H9 (cell line): ENCODE results near the gene NCAM1. TPM values are rescaled to one million over a fixed set of nuclear protein-coding genes. Genes with fewer than 3 reads are reported as not detected.
A peak's percentile ranks its signal among the peaks of the same experiment; 100 is the strongest.

ENCODE experiments used
- DNase-seq: peaks from one replicate; pipeline ENCODE4 v3.0.0-alpha.2; 2017
- H2AFZ ChIP-seq: one replicate; pipeline ENCODE4 v1.6.1; 2013; ENCODE audit warnings: mild to moderate bottlenecking, low read length, control low read depth, moderate library complexity
- H2AK5ac ChIP-seq: 2 replicates; pipeline ENCODE4 v1.6.1; 2013; ENCODE audit warnings: low read length, control low read depth, mixed read lengths; ENCODE audit not compliant: insufficient read length
- H2BK120ac ChIP-seq: one replicate; pipeline ENCODE4 v1.6.1; 2013; ENCODE audit warnings: low read depth, mild to moderate bottlenecking, low read length, control low read depth, inconsistent platforms; ENCODE audit not compliant: poor library complexity, severe bottlenecking
- H2BK12ac ChIP-seq: 2 replicates; pipeline ENCODE4 v1.6.1; 2013; ENCODE audit warnings: low read length, control low read depth, mixed read lengths, low read depth; ENCODE audit not compliant: insufficient read length
- H2BK15ac ChIP-seq: 2 replicates; pipeline ENCODE4 v1.6.1; 2013; ENCODE audit warnings: low read depth, low read length, control low read depth
- H2BK20ac ChIP-seq: one replicate; pipeline ENCODE4 v1.6.1; 2013; ENCODE audit warnings: low read depth, mild to moderate bottlenecking, low read length, control low read depth, inconsistent platforms; ENCODE audit not compliant: poor library complexity, severe bottlenecking
- H2BK5ac ChIP-seq: 2 replicates; pipeline ENCODE4 v1.6.1; 2013; ENCODE audit warnings: low read length, control low read depth, mixed read lengths; ENCODE audit not compliant: insufficient read length
- H3K14ac ChIP-seq: 2 replicates; pipeline ENCODE4 v1.6.1; 2013; ENCODE audit warnings: low read length, control low read depth; ENCODE audit not compliant: insufficient read depth
- H3K18ac ChIP-seq: 2 replicates; pipeline ENCODE4 v1.6.1; 2013; ENCODE audit warnings: low read depth, mild to moderate bottlenecking, mixed read lengths, low read length, control low read depth; ENCODE audit not compliant: insufficient read length
- H3K23ac ChIP-seq: 2 replicates; pipeline ENCODE4 v1.6.1; 2013; ENCODE audit warnings: low read length, control low read depth, mixed read lengths, low read depth; ENCODE audit not compliant: insufficient read length
- H3K23me2 ChIP-seq: 2 replicates; pipeline ENCODE4 v1.6.1; 2013; ENCODE audit warnings: low read depth, mild to moderate bottlenecking, mixed read lengths, low read length, control low read depth; ENCODE audit not compliant: insufficient read length, poor library complexity, severe bottlenecking
- H3K27ac ChIP-seq: 2 replicates; pipeline ENCODE4 v1.5.1; 2013; ENCODE audit warnings: low read length, control low read depth, mixed read lengths, low read depth; ENCODE audit not compliant: insufficient read length
- H3K27me3 ChIP-seq: 2 replicates; pipeline ENCODE4 v1.6.1; 2013; ENCODE audit warnings: low read length, control low read depth, inconsistent platforms; ENCODE audit not compliant: insufficient read depth
- H3K4ac ChIP-seq: 2 replicates; pipeline ENCODE4 v1.6.1; 2013; ENCODE audit warnings: low read depth, mild to moderate bottlenecking, control low read depth, inconsistent platforms, low read length, moderate library complexity
- H3K4me1 ChIP-seq: 2 replicates; pipeline ENCODE4 v1.6.1; 2013; ENCODE audit warnings: low read length, control low read depth, inconsistent platforms; ENCODE audit not compliant: insufficient read depth
- H3K4me2 ChIP-seq: 2 replicates; pipeline ENCODE4 v1.6.1; 2013; ENCODE audit warnings: low read length, control low read depth, mixed read lengths; ENCODE audit not compliant: insufficient read length, insufficient read depth
- H3K56ac ChIP-seq: 2 replicates; pipeline ENCODE4 v1.6.1; 2013; ENCODE audit warnings: low read depth, mild to moderate bottlenecking, mixed read lengths, low read length, control low read depth; ENCODE audit not compliant: insufficient read length
- H3K79me1 ChIP-seq: 2 replicates; pipeline ENCODE4 v1.6.1; 2013; ENCODE audit warnings: low read depth, mild to moderate bottlenecking, moderate library complexity, low read length, control low read depth, inconsistent platforms; ENCODE audit not compliant: insufficient read depth, poor library complexity, severe bottlenecking
- H3K79me2 ChIP-seq: 2 replicates; pipeline ENCODE4 v1.6.1; 2013; ENCODE audit warnings: low read length, control low read depth, inconsistent platforms; ENCODE audit not compliant: insufficient read depth
- H3K9ac ChIP-seq: 2 replicates; pipeline ENCODE4 v1.6.1; 2013; ENCODE audit warnings: low read length, control low read depth, mixed read lengths; ENCODE audit not compliant: insufficient read length; ENCODE audit errors: extremely low read depth
- H3K9me3 ChIP-seq: one replicate; pipeline ENCODE4 v1.6.1; 2013; ENCODE audit warnings: low read depth, low read length, inconsistent platforms; ENCODE audit not compliant: control insufficient read depth
- H3T11ph ChIP-seq: one replicate; pipeline ENCODE4 v1.6.1; 2013; ENCODE audit warnings: mild to moderate bottlenecking, low read length, control low read depth, inconsistent platforms
- H4K20me1 ChIP-seq: one replicate; pipeline ENCODE4 v1.6.1; 2013; ENCODE audit not compliant: control insufficient read depth, insufficient read length, insufficient read depth
- H4K5ac ChIP-seq: 2 replicates; pipeline ENCODE4 v1.6.1; 2013; ENCODE audit warnings: low read depth, mild to moderate bottlenecking, mixed read lengths, low read length, control low read depth; ENCODE audit not compliant: insufficient read length
- H4K8ac ChIP-seq: replicated peaks from 2 replicates; pipeline ENCODE4 v1.6.1; 2013; ENCODE audit warnings: low read length, control low read depth, mixed read lengths, low read depth; ENCODE audit not compliant: insufficient read length
- H4K91ac ChIP-seq: 2 replicates; pipeline ENCODE4 v1.6.1; 2013; ENCODE audit warnings: low read depth, mild to moderate bottlenecking, moderate library complexity, mixed read lengths, low read length, control low read depth; ENCODE audit not compliant: insufficient read length
- H3K27ac Mint-ChIP-seq, 3 experiments: 2 replicates in 2 of 3; 3 replicates in 1 of 3; pipeline ENCODE4 v1.8.0; 2020 to 2021; ENCODE audit warnings: mixed read lengths in 3 of 3, mild to moderate bottlenecking in 1 of 3, moderate library complexity in 1 of 3
- H3K27me3 Mint-ChIP-seq: 2 replicates; pipeline ENCODE4 v1.8.0; 2021; ENCODE audit warnings: low read depth, mild to moderate bottlenecking, moderate library complexity, mixed read lengths
- H3K36me3 Mint-ChIP-seq, 3 experiments: 2 replicates in 2 of 3; 3 replicates in 1 of 3; pipeline ENCODE4 v1.8.0; 2020 to 2021; ENCODE audit warnings: low read depth in 3 of 3, mixed read lengths in 3 of 3; ENCODE audit not compliant: insufficient read depth in 1 of 3
- H3K4me1 Mint-ChIP-seq, 2 experiments: 2 replicates each; pipeline ENCODE4 v1.8.0; 2020; ENCODE audit warnings: mixed read lengths in 2 of 2
- H3K4me3 Mint-ChIP-seq, 2 experiments: 2 replicates in 1 of 2; 3 replicates in 1 of 2; pipeline ENCODE4 v1.8.0; 2020 to 2021; ENCODE audit warnings: mild to moderate bottlenecking in 2 of 2, mixed read lengths in 2 of 2, moderate library complexity in 1 of 2
- H3K9me3 Mint-ChIP-seq, 2 experiments: 2 replicates in 1 of 2; 3 replicates in 1 of 2; pipeline ENCODE4 v1.8.0; 2020; ENCODE audit warnings: mild to moderate bottlenecking in 2 of 2, mixed read lengths in 2 of 2, moderate library complexity in 1 of 2
- CTCF ChIP-seq: fragments of 200-600 bp; sonication (generic); conservative IDR thresholded peaks from 3 replicates; pipeline ENCODE4 v1.8.0; 2021; ENCODE audit warnings: antibody characterized with exemption, mild to moderate bottlenecking
- WGBS: extraction: QIAGEN DNeasy Blood & Tissue Kit; methylation state at CpG from one replicate; pipeline ENCODE4 v1.1.7; 2013; ENCODE audit warnings: missing lambda C conversion rate, low lambda C conversion rate, mixed read lengths; ENCODE audit not compliant: insufficient read length; ENCODE audit errors: extremely low coverage; 5-methylcytosine and 5-hydroxymethylcytosine counted together
- total RNA-seq: library from RNA; stranded (reverse); gene quantifications from 2 replicates; pipeline ENCODE4 v1.2.1, GENCODE V29; 2021

NCAM1 gene
- total RNA-seq, 1 experiment from 2014 or later = 2.5 TPM

GRCh38 chr11:113177671-113178070 lies 216.5 kb downstream of the NCAM1 start:
- no peaks in the 10 kb centered on the region for H3K9me3 ChIP-seq
- Mint-ChIP-seq H3K36me3 (no peaks in the 10 kb centered on the region), H3K27ac (peak overlapping the region in 1 of 3 experiments; percentile 54; a peak in 2 of 7 replicates), H3K27me3 (no peaks in the 10 kb centered on the region), H3K9me3 (no peaks in the 10 kb centered on the region), H3K4me3 (no peak overlapping the region), H3K4me1 (peaks cover 22 to 34% of the 10 kb centered on the region in 2 experiments)
- H3K56ac ChIP-seq = no peak overlapping the region
- H4K91ac ChIP-seq = no peak overlapping the region
- H3K23ac ChIP-seq = no peak overlapping the region
- no peak overlapping the region for H2BK15ac ChIP-seq
- DNase-seq = no peak
- no peak overlapping the region for H3K4ac ChIP-seq
- H3K27me3 ChIP-seq = no peaks in the 10 kb centered on the region
- H3K9ac ChIP-seq = peak overlapping the region; percentile 24
- H4K5ac ChIP-seq = no peak overlapping the region
- no peaks in the 10 kb centered on the region for H3K79me2 ChIP-seq
- H2AFZ ChIP-seq = no peak overlapping the region
- no peak overlapping the region for H3K18ac ChIP-seq
- 0 out of 2 replicates have a peak, but pooled peaks cover 2% of the 10 kb centered on the region for H3K4me1 ChIP-seq
- no peaks in the 10 kb centered on the region for H3K79me1 ChIP-seq
- H4K8ac ChIP-seq = no peak overlapping the region
- H3K23me2 ChIP-seq = no peaks in the 10 kb centered on the region
- no peaks in the 10 kb centered on the region for H4K20me1 ChIP-seq
- no peak overlapping the region for H3K27ac ChIP-seq
- no peak overlapping the region for H2BK5ac ChIP-seq
- no peak for TF ChIP-seq CTCF
- H3K4me2 ChIP-seq = no peak overlapping the region
- WGBS = no CpG with 5 or more reads among the region's 5 CpGs
- H3K14ac ChIP-seq = no peak overlapping the region
- no peak overlapping the region for H2BK12ac ChIP-seq
- no peak overlapping the region for H2BK20ac ChIP-seq
- H3T11ph ChIP-seq = no peak overlapping the region
- H2AK5ac ChIP-seq = no peak overlapping the region
- no peak overlapping the region for H2BK120ac ChIP-seq
